Neural progenitor cell (in vitro differentiated cells): ENCODE measurements around the gene MEX3D. TPM values are rescaled to one million over a fixed set of nuclear protein-coding genes. Genes with fewer than 3 reads are reported as not detected.

Source experiments
- DNase-seq: peaks from one replicate; pipeline ENCODE4 v3.0.0-alpha.2; 2016; ENCODE audit warnings: low spot score
- H2AFZ ChIP-seq: fragments of 200-600 bp; sonication (generic); replicated peaks from 2 replicates; pipeline ENCODE4 v1.6.1; 2016; ENCODE audit warnings: antibody characterized with exemption
- H3F3A ChIP-seq: fragments of 200-600 bp; sonication (generic); 2 replicates; pipeline ENCODE4 v1.6.1; 2016; ENCODE audit warnings: antibody characterized with exemption, low read depth
- H3K27ac ChIP-seq: fragments of 200-600 bp; sonication (generic); 2 replicates; pipeline ENCODE4 v1.5.1; 2016; ENCODE audit warnings: mild to moderate bottlenecking
- H3K27me3 ChIP-seq: fragments of 200-600 bp; sonication (generic); 2 replicates; pipeline ENCODE4 v1.6.1; 2016; ENCODE audit warnings: mild to moderate bottlenecking, moderate library complexity
- H3K36me3 ChIP-seq: fragments of 200-600 bp; sonication (generic); 2 replicates; pipeline ENCODE4 v1.5.1; 2016
- H3K4me1 ChIP-seq: fragments of 200-600 bp; sonication (generic); 2 replicates; pipeline ENCODE4 v1.6.1; 2016; ENCODE audit warnings: mixed run types
- H3K4me2 ChIP-seq: fragments of 200-600 bp; sonication (generic); 2 replicates; pipeline ENCODE4 v1.6.1; 2016
- H3K4me3 ChIP-seq: fragments of 200-600 bp; sonication (generic); 2 replicates; pipeline ENCODE4 v1.5.1; 2016
- H3K79me2 ChIP-seq: fragments of 200-600 bp; sonication (generic); 2 replicates; pipeline ENCODE4 v1.6.1; 2016; ENCODE audit warnings: low read depth
- H3K9ac ChIP-seq: fragments of 200-600 bp; sonication (generic); 2 replicates; pipeline ENCODE4 v1.6.1; 2016
- H3K9me3 ChIP-seq: fragments of 200-600 bp; sonication (generic); 2 replicates; pipeline ENCODE4 v1.5.1; 2016; ENCODE audit warnings: low read depth
- H4K20me1 ChIP-seq: fragments of 200-600 bp; sonication (generic); 2 replicates; pipeline ENCODE4 v1.6.1; 2016; ENCODE audit warnings: low read depth
- H3K27ac Mint-ChIP-seq: 3 replicates; pipeline ENCODE4 v1.8.0; 2021; ENCODE audit warnings: mixed read lengths
- H3K27me3 Mint-ChIP-seq: 2 replicates; pipeline ENCODE4 v1.8.0; 2022; ENCODE audit warnings: low read depth, mild to moderate bottlenecking, inconsistent platforms, moderate library complexity, mixed read lengths; ENCODE audit not compliant: insufficient read depth
- H3K36me3 Mint-ChIP-seq: 3 replicates; pipeline ENCODE4 v1.8.0; 2021; ENCODE audit warnings: mixed read lengths
- H3K4me1 Mint-ChIP-seq: 3 replicates; pipeline ENCODE4 v1.8.0; 2021; ENCODE audit warnings: mixed read lengths
- H3K4me3 Mint-ChIP-seq: 3 replicates; pipeline ENCODE4 v1.8.0; 2021; ENCODE audit warnings: mild to moderate bottlenecking, moderate library complexity, mixed read lengths
- H3K9me3 Mint-ChIP-seq: 3 replicates; pipeline ENCODE4 v1.8.0; 2020; ENCODE audit warnings: mixed read lengths
- EZH2 ChIP-seq: fragments of 200-600 bp; sonication (generic); IDR thresholded peaks from 2 replicates; pipeline ENCODE4 v1.6.1; 2017; ENCODE audit warnings: antibody characterized with exemption, mild to moderate bottlenecking, moderate library complexity
- EZH2phosphoT487 ChIP-seq: fragments of 200-600 bp; sonication (generic); IDR thresholded peaks from 2 replicates; pipeline ENCODE4 v1.6.1; 2017; ENCODE audit warnings: antibody characterized with exemption
- total RNA-seq: library from RNA; depleted of rRNA; stranded (reverse); fragments of >200 nt; gene quantifications from 2 replicates; pipeline ENCODE4 v1.2.3, GENCODE V29; 2015; ENCODE audit warnings: low replicate concordance
- TF ChIP-seq, protein P1 (sequence below): fragments of 200-600 bp; sonication (generic); IDR thresholded peaks from 2 replicates; pipeline ENCODE4 v1.5.1; 2017; ENCODE audit warnings: antibody characterized with exemption, mild to moderate bottlenecking

MEX3D gene
- total RNA-seq, 1 donor from 2014 or later: 15.9 TPM

GRCh38 chr19:1527650-1528309, 40.3 kb downstream of the MEX3D start:
- no peaks in the 10 kb centered on the region for H3K4me1 ChIP-seq
- H3K9ac ChIP-seq: no peak overlapping the region
- peaks cover 51% of the 10 kb centered on the region for H3K27me3 ChIP-seq
- DNase-seq: no peak
- H3F3A ChIP-seq: peaks cover 11% of the 10 kb centered on the region
- no peak overlapping the region for H3K4me2 ChIP-seq
- H3K4me1 Mint-ChIP-seq: peaks cover 7% of the 10 kb centered on the region
- no peak for TF ChIP-seq EZH2phosphoT487
- TF ChIP-seq EZH2: no peak
- TF ChIP-seq, protein P1, sequence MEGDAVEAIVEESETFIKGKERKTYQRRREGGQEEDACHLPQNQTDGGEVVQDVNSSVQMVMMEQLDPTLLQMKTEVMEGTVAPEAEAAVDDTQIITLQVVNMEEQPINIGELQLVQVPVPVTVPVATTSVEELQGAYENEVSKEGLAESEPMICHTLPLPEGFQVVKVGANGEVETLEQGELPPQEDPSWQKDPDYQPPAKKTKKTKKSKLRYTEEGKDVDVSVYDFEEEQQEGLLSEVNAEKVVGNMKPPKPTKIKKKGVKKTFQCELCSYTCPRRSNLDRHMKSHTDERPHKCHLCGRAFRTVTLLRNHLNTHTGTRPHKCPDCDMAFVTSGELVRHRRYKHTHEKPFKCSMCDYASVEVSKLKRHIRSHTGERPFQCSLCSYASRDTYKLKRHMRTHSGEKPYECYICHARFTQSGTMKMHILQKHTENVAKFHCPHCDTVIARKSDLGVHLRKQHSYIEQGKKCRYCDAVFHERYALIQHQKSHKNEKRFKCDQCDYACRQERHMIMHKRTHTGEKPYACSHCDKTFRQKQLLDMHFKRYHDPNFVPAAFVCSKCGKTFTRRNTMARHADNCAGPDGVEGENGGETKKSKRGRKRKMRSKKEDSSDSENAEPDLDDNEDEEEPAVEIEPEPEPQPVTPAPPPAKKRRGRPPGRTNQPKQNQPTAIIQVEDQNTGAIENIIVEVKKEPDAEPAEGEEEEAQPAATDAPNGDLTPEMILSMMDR: no peak
- H2AFZ ChIP-seq: no peak overlapping the region
- no peaks in the 10 kb centered on the region for H3K9me3 ChIP-seq
- peaks cover 10% of the 10 kb centered on the region for H4K20me1 ChIP-seq
- no peak overlapping the region for H3K27ac Mint-ChIP-seq
- H3K27me3 Mint-ChIP-seq: peaks cover 29% of the 10 kb centered on the region
- H3K4me3 ChIP-seq: no peak overlapping the region
- no peaks in the 10 kb centered on the region for H3K36me3 ChIP-seq
- no peak overlapping the region for H3K27ac ChIP-seq
- peak overlapping the region; percentile 46 for H3K4me3 Mint-ChIP-seq
- no peaks in the 10 kb centered on the region for H3K79me2 ChIP-seq
- peaks cover 6% of the 10 kb centered on the region for H3K9me3 Mint-ChIP-seq
- H3K36me3 Mint-ChIP-seq: peaks cover 5% of the 10 kb centered on the region

DNA sequence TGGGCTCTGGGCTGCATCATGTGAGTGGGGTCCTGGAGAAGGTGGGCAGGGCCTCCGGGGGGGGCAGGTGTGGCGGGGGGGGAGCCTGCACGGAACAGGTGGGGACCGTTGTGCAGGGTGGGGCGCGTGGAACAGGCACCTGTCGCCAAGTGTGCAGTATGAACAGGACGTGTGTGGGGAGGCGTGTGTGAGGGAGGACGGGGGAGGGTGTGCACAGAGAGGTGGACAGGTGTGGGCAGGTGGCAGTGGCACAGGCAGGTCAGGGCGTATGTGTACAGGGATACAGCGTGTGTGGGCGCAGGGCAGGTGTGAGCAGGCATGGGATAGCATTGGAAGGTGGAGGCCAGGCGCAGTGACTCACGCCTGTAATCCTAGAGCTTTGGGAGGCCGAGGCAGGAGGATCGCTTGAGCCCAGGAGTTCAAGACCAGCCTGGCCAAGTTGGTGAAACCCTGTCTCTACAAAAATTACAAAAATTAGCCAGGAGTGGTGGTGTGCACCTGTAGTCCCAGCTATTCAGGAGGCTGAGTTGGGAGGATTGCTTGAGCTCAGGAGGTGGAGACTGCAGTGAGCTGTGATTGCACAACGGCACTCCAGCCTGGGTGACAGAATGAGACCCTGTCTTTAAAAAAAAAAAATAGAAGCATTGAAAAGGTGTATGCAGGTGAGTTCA, 41.0 kb downstream of the MEX3D start:
- Mint-ChIP-seq H3K9me3 (peaks cover 6% of the 10 kb centered on the region), H3K27me3 (peaks cover 31% of the 10 kb centered on the region), H3K4me3 (peak overlapping the region; percentile 64), H3K27ac (no peak overlapping the region), H3K4me1 (peaks cover 7% of the 10 kb centered on the region), H3K36me3 (peaks cover 5% of the 10 kb centered on the region)
- Histone ChIP-seq H4K20me1 (peaks cover 13% of the 10 kb centered on the region), H3K4me2 (no peak overlapping the region), H3K4me3 (no peak overlapping the region), H3K9ac (no peak overlapping the region), H3K27me3 (peaks cover 58% of the 10 kb centered on the region), H3K79me2 (no peaks in the 10 kb centered on the region), H3K9me3 (no peaks in the 10 kb centered on the region), H3K27ac (no peak overlapping the region), H3F3A (peaks cover 18% of the 10 kb centered on the region), H3K4me1 (no peaks in the 10 kb centered on the region), H3K36me3 (no peaks in the 10 kb centered on the region), H2AFZ (no peak overlapping the region)
- no peak for DNase-seq
- no peak for TF ChIP-seq EZH2phosphoT487
- no peak for TF ChIP-seq EZH2
- TF ChIP-seq, protein P1: no peak

- H3K9ac ChIP-seq: no peak overlapping the region
- no peaks in the 10 kb centered on the region for H3K4me1 ChIP-seq
- H3K27ac ChIP-seq: no peak overlapping the region
- peaks cover 5% of the 10 kb centered on the region for H3K36me3 Mint-ChIP-seq
- H3K36me3 ChIP-seq: no peaks in the 10 kb centered on the region
- H3K9me3 Mint-ChIP-seq: peaks cover 6% of the 10 kb centered on the region
- no peak for DNase-seq
- peaks cover 13% of the 10 kb centered on the region for H4K20me1 ChIP-seq
- no peak overlapping the region for H2AFZ ChIP-seq
- H3K4me3 ChIP-seq: no peak overlapping the region
- H3K27me3 ChIP-seq: peaks cover 67% of the 10 kb centered on the region
- no peaks in the 10 kb centered on the region for H3K9me3 ChIP-seq
- peaks cover 29% of the 10 kb centered on the region for H3K27me3 Mint-ChIP-seq
- no peak overlapping the region for H3K27ac Mint-ChIP-seq
- TF ChIP-seq EZH2phosphoT487 (no peak), EZH2 (no peak)
- TF ChIP-seq, protein P1: no peak
- H3K79me2 ChIP-seq: no peaks in the 10 kb centered on the region
- H3K4me1 Mint-ChIP-seq: peaks cover 9% of the 10 kb centered on the region
- no peak overlapping the region for H3K4me2 ChIP-seq
- H3K4me3 Mint-ChIP-seq: peak overlapping the region; percentile 62
- peaks cover 21% of the 10 kb centered on the region for H3F3A ChIP-seq
These were observed 41.9 kb downstream of the MEX3D start for GRCh38 chr19:1526066-1526778.
